ENCODE data around the gene VPS11.

The VPS11 gene

DNA sequence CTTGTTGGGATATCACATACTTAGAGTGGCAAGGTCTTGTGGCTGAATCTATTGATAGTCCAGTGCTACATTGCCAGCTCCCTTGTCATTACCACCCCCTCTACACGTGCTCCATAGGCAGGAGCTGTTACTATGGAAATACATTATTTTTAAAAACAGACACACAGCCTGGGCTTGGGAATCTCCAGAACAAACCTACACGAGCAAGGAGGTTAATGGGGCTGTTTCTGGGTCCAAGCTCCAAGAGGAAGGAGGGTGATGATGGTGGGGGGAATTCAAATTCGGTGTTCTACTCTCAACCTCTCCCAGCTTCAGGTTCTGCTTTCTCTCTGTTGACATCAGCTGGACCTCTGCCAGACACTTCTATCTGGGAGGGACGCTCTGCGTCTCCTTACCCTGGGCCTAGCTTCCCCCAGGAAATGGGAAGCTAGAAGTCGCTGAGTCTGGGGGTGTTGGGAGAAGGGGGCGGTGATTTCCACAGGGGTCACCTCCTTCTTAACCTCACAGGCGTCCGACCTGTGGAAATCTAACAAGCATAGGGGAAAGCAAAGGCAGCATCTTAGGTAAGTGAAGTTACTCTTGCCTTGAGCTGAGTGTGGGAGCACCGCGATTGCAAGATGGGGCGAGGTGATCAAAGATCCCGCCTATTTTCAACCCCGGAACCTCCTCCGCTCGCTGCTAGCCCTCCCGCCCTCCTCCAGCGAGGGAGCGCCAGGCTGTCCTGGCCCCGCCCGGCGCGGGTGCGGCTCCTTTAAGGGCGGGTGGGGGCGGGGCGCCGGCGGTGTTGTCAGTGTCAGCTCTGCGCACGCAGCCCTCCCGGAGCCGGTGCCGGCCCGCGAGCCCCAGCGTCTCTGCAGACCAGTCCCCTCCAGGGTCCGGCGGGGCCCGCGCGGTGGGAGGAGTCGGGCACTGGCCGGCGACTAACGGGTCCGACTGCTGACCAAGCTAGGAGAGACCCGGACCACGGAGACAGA is 39.2 kb downstream of the VPS11 start, which contains the start of gene C2CD2L:
TSS of gene C2CD2L (plus strand) at position 781 of the 974 bp plus-strand sequence. CDS start 398 bp downstream, outside the sequence.
- Histone ChIP-seq H3K27me3 (ENCODE audit: insufficient read depth, low read length) (no peaks in the 10 kb centered on the region), H2AFZ (ENCODE audit: low read depth, low read length) (peak within 1 kb of the TSS; percentile 60), H3K4me1 (ENCODE audit: insufficient read depth, low read length) (peaks cover 25% of the 10 kb centered on the region), H3K4me3 (ENCODE audit: low read length) (peak within 1 kb of the TSS; percentile 74), H3K36me3 (ENCODE audit: insufficient read depth, low read length) (peaks cover 7% of the 10 kb centered on the region), H3K9me3 (ENCODE audit: low read length) (no peaks in the 10 kb centered on the region)

DNA sequence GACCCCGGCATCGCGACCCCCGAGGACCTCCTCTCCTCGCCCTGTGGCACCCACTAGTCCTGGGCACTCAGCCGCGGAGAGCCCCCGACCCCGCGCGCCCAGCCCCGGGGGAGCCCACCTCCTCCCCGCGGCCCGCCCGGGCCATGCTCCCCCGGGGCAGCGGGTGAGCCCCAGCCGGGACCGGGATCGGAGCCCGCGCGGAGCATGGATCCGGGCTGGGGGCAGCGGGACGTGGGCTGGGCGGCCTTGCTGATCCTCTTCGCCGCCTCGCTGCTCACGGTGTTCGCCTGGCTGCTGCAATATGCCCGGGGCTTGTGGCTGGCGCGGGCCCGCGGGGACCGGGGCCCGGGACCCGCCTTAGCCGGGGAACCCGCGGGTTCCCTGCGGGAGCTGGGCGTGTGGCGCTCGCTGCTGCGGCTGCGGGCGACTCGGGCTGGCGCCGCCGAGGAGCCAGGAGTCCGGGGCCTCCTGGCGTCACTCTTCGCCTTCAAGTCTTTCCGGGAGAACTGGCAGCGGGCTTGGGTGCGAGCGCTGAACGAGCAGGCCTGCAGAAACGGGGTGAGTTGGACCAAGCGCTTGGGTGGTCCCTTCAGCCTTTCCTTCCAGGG is 40.0 kb downstream of the VPS11 start:
- H2AFZ ChIP-seq (ENCODE audit: low read depth, low read length): peak overlapping the region; percentile 60
- peaks cover 23% of the 10 kb centered on the region for H3K4me1 ChIP-seq (ENCODE audit: insufficient read depth, low read length)
- peaks cover 10% of the 10 kb centered on the region for H3K36me3 ChIP-seq (ENCODE audit: insufficient read depth, low read length)
- no peaks in the 10 kb centered on the region for H3K9me3 ChIP-seq (ENCODE audit: low read length)
- H3K4me3 ChIP-seq (ENCODE audit: low read length): peak overlapping the region; percentile 74
- H3K27me3 ChIP-seq (ENCODE audit: insufficient read depth, low read length): no peaks in the 10 kb centered on the region

DNA sequence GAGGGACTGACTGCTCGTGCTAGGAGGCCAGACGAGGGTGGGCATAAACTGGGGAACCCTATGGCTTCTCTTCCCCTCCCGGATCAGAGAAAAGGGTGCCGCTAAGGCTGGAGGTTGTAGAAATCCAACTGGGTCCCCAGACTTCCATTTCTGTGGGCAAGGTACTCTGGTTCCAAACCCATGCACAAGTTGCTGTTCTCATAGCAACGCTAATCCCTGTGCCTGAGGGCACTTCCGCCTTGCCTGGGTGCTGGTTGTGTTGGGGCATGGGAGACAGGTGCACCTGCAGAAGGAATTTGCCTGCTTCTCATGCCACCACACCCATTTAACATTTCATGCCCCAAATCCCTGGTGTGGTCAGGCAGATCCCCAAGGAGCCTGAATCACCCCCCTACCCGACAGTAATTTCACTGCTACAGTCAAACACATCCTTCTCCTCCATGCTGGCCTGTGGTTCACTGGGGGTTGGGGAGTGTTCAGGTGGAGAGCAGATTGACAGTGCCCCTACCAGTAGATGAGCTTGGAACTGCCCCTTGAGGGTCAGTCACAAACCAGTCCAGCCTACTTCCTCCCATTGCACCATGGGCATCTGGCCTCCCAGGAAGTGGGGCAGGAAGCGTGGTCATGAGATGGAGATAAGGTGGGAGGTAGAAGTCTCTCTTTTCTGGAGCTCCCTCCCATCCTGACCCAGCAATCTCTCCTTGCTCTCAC is 40.7 kb downstream of the VPS11 start:
- H3K4me1 ChIP-seq (ENCODE audit: insufficient read depth, low read length): peaks cover 19% of the 10 kb centered on the region

DNA sequence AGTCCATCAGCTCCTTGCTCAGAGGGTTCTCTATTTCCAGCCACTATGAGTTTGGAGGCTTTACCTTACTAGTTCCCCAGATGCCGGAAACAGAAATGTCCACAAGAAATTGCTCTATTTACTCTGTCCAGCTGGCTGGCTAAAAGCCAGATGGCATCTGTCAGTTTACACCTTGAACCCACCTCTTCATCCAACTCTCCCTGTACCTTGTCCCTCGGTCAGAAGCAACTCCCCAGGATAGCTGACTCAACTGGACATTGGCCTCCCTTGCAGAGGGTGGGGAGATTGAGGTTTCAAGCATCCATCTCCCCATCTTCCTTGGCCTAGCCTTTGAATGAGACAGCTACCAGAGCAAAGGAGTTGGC is 41.2 kb downstream of the VPS11 start:
- peaks cover 19% of the 10 kb centered on the region for H3K4me1 ChIP-seq (ENCODE audit: insufficient read depth, low read length)
- no peak overlapping the region for H2AFZ ChIP-seq (ENCODE audit: low read depth, low read length)
- H3K4me3 ChIP-seq (ENCODE audit: low read length): peak overlapping the region; percentile 74
- no peaks in the 10 kb centered on the region for H3K27me3 ChIP-seq (ENCODE audit: insufficient read depth, low read length)
- no peaks in the 10 kb centered on the region for H3K9me3 ChIP-seq (ENCODE audit: low read length)
- peaks cover 10% of the 10 kb centered on the region for H3K36me3 ChIP-seq (ENCODE audit: insufficient read depth, low read length)

More for the DNA sequence above, 40.7 kb downstream of the VPS11 start:
- no peaks in the 10 kb centered on the region for H3K27me3 ChIP-seq (ENCODE audit: insufficient read depth, low read length)
- no peaks in the 10 kb centered on the region for H3K9me3 ChIP-seq (ENCODE audit: low read length)
- H2AFZ ChIP-seq (ENCODE audit: low read depth, low read length): peak overlapping the region; percentile 60
- peak overlapping the region; percentile 74 for H3K4me3 ChIP-seq (ENCODE audit: low read length)
- H3K36me3 ChIP-seq (ENCODE audit: insufficient read depth, low read length): peaks cover 10% of the 10 kb centered on the region

GRCh38 chr11:119109843-119110242 is 42.2 kb downstream of the VPS11 start:
- Histone ChIP-seq H2AFZ (ENCODE audit: low read depth, low read length) (no peak overlapping the region), H3K9me3 (ENCODE audit: low read length) (no peaks in the 10 kb centered on the region), H3K4me3 (ENCODE audit: low read length) (no peak overlapping the region), H3K36me3 (ENCODE audit: insufficient read depth, low read length) (peaks cover 10% of the 10 kb centered on the region), H3K27me3 (ENCODE audit: insufficient read depth, low read length) (no peaks in the 10 kb centered on the region), H3K4me1 (ENCODE audit: insufficient read depth, low read length) (peaks cover 19% of the 10 kb centered on the region)

DNA sequence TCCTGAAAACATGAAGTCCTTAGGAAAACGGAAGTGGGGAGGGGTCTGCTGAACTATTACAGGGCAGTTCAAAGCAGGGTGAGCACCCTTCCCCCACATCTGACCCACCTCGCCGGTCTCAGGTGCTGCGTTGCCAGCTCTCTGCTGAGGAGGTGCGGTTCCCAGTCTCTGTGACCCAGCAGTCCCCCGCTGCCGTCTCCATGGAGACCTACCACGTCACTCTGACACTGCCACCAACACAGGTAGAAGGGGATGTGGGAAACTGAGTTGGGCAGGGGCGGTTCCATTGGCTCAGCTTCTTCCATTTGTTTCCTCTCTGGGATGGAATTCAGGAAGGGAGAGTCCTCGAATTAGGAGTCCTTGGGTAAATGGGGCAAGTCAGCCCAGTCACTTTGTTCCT is 42.8 kb downstream of the VPS11 start:
- Histone ChIP-seq H3K27me3 (ENCODE audit: insufficient read depth, low read length) (no peaks in the 10 kb centered on the region), H3K4me3 (ENCODE audit: low read length) (no peak overlapping the region)

DNA sequence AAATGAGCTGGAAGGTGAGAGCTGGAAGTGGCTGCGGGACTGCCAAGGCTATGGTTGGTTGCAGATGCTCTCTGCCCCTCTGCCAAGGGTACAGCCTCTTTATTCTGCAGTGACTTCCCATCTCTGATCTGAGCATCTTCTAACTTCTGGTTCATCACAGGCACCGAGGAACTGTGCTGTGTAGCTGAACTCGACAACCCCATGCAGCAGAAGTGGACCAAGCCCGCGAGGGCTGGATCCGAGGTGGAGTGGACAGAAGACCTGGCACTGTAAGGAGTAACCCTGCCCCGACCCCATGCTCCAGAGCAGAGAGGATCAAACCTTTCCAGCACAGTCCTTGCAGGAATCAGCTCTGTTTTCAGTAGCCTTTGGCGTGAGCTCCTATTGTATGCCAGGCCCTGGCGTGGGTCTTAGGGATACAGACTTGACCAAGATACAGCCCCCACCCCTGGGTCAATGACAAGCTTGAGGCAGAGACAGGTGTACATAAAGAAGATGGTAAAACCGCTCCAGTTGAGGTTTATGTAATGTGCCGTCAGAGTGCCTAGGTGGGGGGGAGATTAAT is 43.8 kb downstream of the VPS11 start:
- peaks cover 10% of the 10 kb centered on the region for H3K36me3 ChIP-seq (ENCODE audit: insufficient read depth, low read length)
- H2AFZ ChIP-seq (ENCODE audit: low read depth, low read length): no peak overlapping the region
- no peak overlapping the region for H3K4me3 ChIP-seq (ENCODE audit: low read length)
- H3K4me1 ChIP-seq (ENCODE audit: insufficient read depth, low read length): peaks cover 14% of the 10 kb centered on the region
- H3K27me3 ChIP-seq (ENCODE audit: insufficient read depth, low read length): no peaks in the 10 kb centered on the region
- H3K9me3 ChIP-seq (ENCODE audit: low read length): no peaks in the 10 kb centered on the region

More for the DNA sequence above, 42.8 kb downstream of the VPS11 start:
- peaks cover 10% of the 10 kb centered on the region for H3K36me3 ChIP-seq (ENCODE audit: insufficient read depth, low read length)
- peaks cover 19% of the 10 kb centered on the region for H3K4me1 ChIP-seq (ENCODE audit: insufficient read depth, low read length)
- no peaks in the 10 kb centered on the region for H3K9me3 ChIP-seq (ENCODE audit: low read length)
- no peak overlapping the region for H2AFZ ChIP-seq (ENCODE audit: low read depth, low read length)

- Histone ChIP-seq H3K9me3 (ENCODE audit: low read length) (no peaks in the 10 kb centered on the region), H3K36me3 (ENCODE audit: insufficient read depth, low read length) (peaks cover 10% of the 10 kb centered on the region), H3K4me3 (ENCODE audit: low read length) (no peak overlapping the region), H2AFZ (ENCODE audit: low read depth, low read length) (no peak overlapping the region), H3K4me1 (ENCODE audit: insufficient read depth, low read length) (peaks cover 8% of the 10 kb centered on the region), H3K27me3 (ENCODE audit: insufficient read depth, low read length) (no peaks in the 10 kb centered on the region)
Observed at GRCh38 chr11:119112314-119113020, 44.8 kb downstream of the VPS11 start.

DNA sequence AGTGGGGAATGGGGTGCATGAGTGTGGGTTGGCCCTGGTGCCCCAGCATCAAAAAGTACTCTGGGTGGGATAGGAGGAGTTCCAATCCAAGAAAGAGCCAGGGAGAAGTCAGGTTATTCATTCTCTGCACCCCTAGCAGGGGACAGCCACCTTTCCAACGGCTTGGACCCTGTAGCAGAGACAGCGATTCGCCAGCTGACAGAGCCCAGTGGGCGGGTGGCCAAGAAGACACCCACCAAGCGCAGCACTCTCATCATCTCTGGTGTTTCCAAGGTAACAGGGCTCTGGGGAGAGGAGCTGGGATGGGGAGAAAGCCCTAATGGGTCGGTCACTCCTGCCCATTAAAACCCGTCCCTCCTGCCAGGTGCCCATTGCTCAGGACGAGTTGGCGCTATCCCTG is 46.1 kb downstream of the VPS11 start:
- Histone ChIP-seq H3K36me3 (ENCODE audit: insufficient read depth, low read length) (peaks cover 13% of the 10 kb centered on the region), H2AFZ (ENCODE audit: low read depth, low read length) (no peak overlapping the region), H3K27me3 (ENCODE audit: insufficient read depth, low read length) (no peaks in the 10 kb centered on the region), H3K4me1 (ENCODE audit: insufficient read depth, low read length) (no peaks in the 10 kb centered on the region), H3K4me3 (ENCODE audit: low read length) (no peak overlapping the region), H3K9me3 (ENCODE audit: low read length) (no peaks in the 10 kb centered on the region)

DNA sequence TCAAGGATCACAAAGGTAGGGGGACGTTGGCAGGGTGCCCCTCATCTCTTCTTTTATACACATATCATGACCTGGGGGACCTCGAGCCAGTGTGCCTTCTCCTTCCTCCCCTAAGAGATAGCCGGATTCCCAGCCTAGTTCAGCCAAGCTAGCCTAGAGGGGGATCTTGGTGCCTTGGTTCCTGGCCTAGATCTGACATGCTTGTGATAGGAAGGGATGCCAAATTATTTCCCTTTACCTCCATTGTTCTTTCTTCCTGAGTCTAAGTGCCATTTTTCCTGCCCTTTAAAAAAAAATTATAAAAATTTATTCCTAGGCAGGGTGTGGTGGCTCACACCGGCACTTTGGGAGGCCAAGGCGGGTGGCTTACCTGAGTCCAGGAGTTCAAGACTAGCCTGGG is 46.7 kb downstream of the VPS11 start:
- Histone ChIP-seq H3K4me1 (ENCODE audit: insufficient read depth, low read length) (no peaks in the 10 kb centered on the region), H3K9me3 (ENCODE audit: low read length) (no peaks in the 10 kb centered on the region), H3K4me3 (ENCODE audit: low read length) (no peak overlapping the region), H3K36me3 (ENCODE audit: insufficient read depth, low read length) (peaks cover 13% of the 10 kb centered on the region), H3K27me3 (ENCODE audit: insufficient read depth, low read length) (no peaks in the 10 kb centered on the region), H2AFZ (ENCODE audit: low read depth, low read length) (no peak overlapping the region)

GRCh38 chr11:119115484-119116234 is 48.0 kb downstream of the VPS11 start:
- H3K4me1 ChIP-seq (ENCODE audit: insufficient read depth, low read length): peaks cover 5% of the 10 kb centered on the region
- H3K36me3 ChIP-seq (ENCODE audit: insufficient read depth, low read length): peaks cover 13% of the 10 kb centered on the region
- no peaks in the 10 kb centered on the region for H3K27me3 ChIP-seq (ENCODE audit: insufficient read depth, low read length)
- no peak overlapping the region for H2AFZ ChIP-seq (ENCODE audit: low read depth, low read length)
- H3K9me3 ChIP-seq (ENCODE audit: low read length): no peaks in the 10 kb centered on the region
- no peak overlapping the region for H3K4me3 ChIP-seq (ENCODE audit: low read length)

- no peak overlapping the region for H2AFZ ChIP-seq (ENCODE audit: low read depth, low read length)
- H3K27me3 ChIP-seq (ENCODE audit: insufficient read depth, low read length): no peaks in the 10 kb centered on the region
- H3K9me3 ChIP-seq (ENCODE audit: low read length): no peaks in the 10 kb centered on the region
- H3K4me3 ChIP-seq (ENCODE audit: low read length): no peak overlapping the region
- peaks cover 10% of the 10 kb centered on the region for H3K36me3 ChIP-seq (ENCODE audit: insufficient read depth, low read length)
- H3K4me1 ChIP-seq (ENCODE audit: insufficient read depth, low read length): peaks cover 6% of the 10 kb centered on the region
Observed at GRCh38 chr11:119116235-119116594, 48.6 kb downstream of the VPS11 start.

Data from neuron (in vitro differentiated cells).